Activated B cell treated with CpG ODN at 0.5 μM for 24 hours (primary cell): Measurements from ENCODE around the gene SH3RF3. TPM values are rescaled to one million over a fixed set of nuclear protein-coding genes. Genes with fewer than 3 reads are reported as not detected.

Experiments used
- ATAC-seq: fragments of 200-7000 bp; cut with Tn5 transposase; one replicate; pipeline ENCODE4 v1.10.0; 2021; ENCODE audit warnings: low read depth, mild to moderate bottlenecking, moderate library complexity
- CTCF ChIA-PET: fragments of 350-600 bp; sonication (Branson Sonifier 250); formaldehyde crosslinking; loops from one replicate; lab custom pipeline; 2021; ENCODE audit warnings: antibody characterized with exemption; lab: Charles Lee
- POLR2A ChIA-PET: fragments of 350-600 bp; sonication (Branson Sonifier 250); formaldehyde crosslinking; loops from one replicate; lab custom pipeline; 2021; ENCODE audit warnings: antibody characterized with exemption; lab: Charles Lee
- DNase-seq: peaks from one replicate; pipeline ENCODE4 v3.0.0; 2022
- H3K27ac Mint-ChIP-seq: one replicate; pipeline ENCODE4 v1.8.0; 2020; ENCODE audit warnings: mixed read lengths
- H3K27me3 Mint-ChIP-seq: one replicate; pipeline ENCODE4 v1.8.0; 2021; ENCODE audit warnings: mixed read lengths
- H3K36me3 Mint-ChIP-seq: one replicate; pipeline ENCODE4 v1.8.0; 2021; ENCODE audit warnings: low read depth, mixed read lengths
- H3K4me1 Mint-ChIP-seq: one replicate; pipeline ENCODE4 v1.8.0; 2021; ENCODE audit warnings: mixed read lengths
- H3K4me3 Mint-ChIP-seq: one replicate; pipeline ENCODE4 v1.8.0; 2020; ENCODE audit warnings: mild to moderate bottlenecking, mixed read lengths
- H3K9me3 Mint-ChIP-seq: one replicate; pipeline ENCODE4 v1.8.0; 2020; ENCODE audit warnings: mixed read lengths
- intact Hi-C: fragments of 100-400 bp; cut with micrococcal nuclease; formaldehyde crosslinking; loops from one replicate; pipeline ENCODE4 v1.15.1; 2024
- total RNA-seq: library from RNA; stranded (reverse); gene quantifications from 2 replicates; pipeline ENCODE4 v1.2.3, GENCODE V29; 2022
- TF ChIP-seq, protein P1 (sequence below): fragments of 200-600 bp; IDR thresholded peaks from one replicate; pipeline ENCODE4 v1.8.0; 2022; ENCODE audit warnings: antibody characterized with exemption, mild to moderate bottlenecking

Gene SH3RF3
- total RNA-seq, 1 donor from 2014 or later, result 0.09 TPM

DNA sequence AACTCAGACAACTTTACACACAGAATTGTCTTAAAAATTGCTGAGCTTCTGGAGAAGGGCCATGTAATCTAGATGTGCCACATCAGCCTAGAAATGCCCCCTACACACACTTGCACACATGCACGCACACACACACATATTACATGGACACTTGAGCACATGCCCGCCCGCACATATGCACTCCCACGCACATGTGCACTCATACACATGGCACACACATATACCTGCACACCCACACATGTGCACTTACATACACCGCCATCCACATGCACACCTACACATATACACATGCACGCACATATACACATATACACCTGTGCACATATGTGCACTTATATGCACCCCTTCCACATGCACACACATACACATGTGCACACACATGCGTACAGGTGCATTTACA lies 271.1 kb downstream of the SH3RF3 start:
- intact Hi-C loops, result no loop called here
- ChIA-PET CTCF (no interaction called here), POLR2A (no interaction called here)
- no peak for ATAC-seq
- Mint-ChIP-seq H3K27me3 (no peaks in the 10 kb centered on the region), H3K9me3 (no peaks in the 10 kb centered on the region), H3K4me1 (peaks cover 4% of the 10 kb centered on the region), H3K27ac (no peak overlapping the region), H3K4me3 (no peak overlapping the region), H3K36me3 (no peaks in the 10 kb centered on the region)
- TF ChIP-seq, protein P1, sequence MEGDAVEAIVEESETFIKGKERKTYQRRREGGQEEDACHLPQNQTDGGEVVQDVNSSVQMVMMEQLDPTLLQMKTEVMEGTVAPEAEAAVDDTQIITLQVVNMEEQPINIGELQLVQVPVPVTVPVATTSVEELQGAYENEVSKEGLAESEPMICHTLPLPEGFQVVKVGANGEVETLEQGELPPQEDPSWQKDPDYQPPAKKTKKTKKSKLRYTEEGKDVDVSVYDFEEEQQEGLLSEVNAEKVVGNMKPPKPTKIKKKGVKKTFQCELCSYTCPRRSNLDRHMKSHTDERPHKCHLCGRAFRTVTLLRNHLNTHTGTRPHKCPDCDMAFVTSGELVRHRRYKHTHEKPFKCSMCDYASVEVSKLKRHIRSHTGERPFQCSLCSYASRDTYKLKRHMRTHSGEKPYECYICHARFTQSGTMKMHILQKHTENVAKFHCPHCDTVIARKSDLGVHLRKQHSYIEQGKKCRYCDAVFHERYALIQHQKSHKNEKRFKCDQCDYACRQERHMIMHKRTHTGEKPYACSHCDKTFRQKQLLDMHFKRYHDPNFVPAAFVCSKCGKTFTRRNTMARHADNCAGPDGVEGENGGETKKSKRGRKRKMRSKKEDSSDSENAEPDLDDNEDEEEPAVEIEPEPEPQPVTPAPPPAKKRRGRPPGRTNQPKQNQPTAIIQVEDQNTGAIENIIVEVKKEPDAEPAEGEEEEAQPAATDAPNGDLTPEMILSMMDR, result no peak
- DNase-seq, result no peak

DNA sequence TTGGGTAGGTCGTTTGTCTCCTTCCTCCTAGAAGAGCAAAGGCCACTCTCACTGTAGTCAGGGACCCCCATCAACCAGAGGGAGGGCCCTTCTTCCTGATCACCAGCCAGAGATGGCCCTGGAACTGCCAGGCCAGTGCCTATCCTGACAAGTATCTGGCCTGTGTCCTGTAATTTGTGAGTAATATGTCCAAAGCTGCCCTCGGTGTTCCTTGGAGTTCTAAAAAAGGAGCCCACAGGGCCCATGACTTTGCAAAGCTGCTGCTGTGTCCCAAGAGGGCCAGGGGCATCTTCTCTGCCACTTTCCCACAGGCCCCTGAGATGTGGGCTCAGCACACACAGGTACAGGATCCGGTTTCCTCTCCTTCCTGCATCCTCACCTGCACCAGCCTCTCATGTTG lies 272.4 kb downstream of the SH3RF3 start:
- Mint-ChIP-seq H3K4me1 (peaks cover 4% of the 10 kb centered on the region), H3K4me3 (no peak overlapping the region), H3K36me3 (no peaks in the 10 kb centered on the region), H3K27me3 (no peaks in the 10 kb centered on the region), H3K9me3 (no peaks in the 10 kb centered on the region), H3K27ac (no peak overlapping the region)
- intact Hi-C loops, result no loop called here
- DNase-seq (no peak), ATAC-seq (no peak)
- POLR2A ChIA-PET, result no interaction called here
- CTCF ChIA-PET, result no interaction called here
- TF ChIP-seq, protein P1, result no peak

GRCh38 chr2:109402180-109402579 lies 273.2 kb downstream of the SH3RF3 start:
- Mint-ChIP-seq H3K9me3 (no peaks in the 10 kb centered on the region), H3K27me3 (no peaks in the 10 kb centered on the region), H3K27ac (no peak overlapping the region), H3K4me3 (no peak overlapping the region), H3K4me1 (peaks cover 4% of the 10 kb centered on the region), H3K36me3 (no peaks in the 10 kb centered on the region)
- TF ChIP-seq, protein P1, result no peak
- no peak for DNase-seq
- intact Hi-C loops, result no loop called here
- ChIA-PET POLR2A (no interaction called here), CTCF (no interaction called here)
- ATAC-seq, result no peak

DNA sequence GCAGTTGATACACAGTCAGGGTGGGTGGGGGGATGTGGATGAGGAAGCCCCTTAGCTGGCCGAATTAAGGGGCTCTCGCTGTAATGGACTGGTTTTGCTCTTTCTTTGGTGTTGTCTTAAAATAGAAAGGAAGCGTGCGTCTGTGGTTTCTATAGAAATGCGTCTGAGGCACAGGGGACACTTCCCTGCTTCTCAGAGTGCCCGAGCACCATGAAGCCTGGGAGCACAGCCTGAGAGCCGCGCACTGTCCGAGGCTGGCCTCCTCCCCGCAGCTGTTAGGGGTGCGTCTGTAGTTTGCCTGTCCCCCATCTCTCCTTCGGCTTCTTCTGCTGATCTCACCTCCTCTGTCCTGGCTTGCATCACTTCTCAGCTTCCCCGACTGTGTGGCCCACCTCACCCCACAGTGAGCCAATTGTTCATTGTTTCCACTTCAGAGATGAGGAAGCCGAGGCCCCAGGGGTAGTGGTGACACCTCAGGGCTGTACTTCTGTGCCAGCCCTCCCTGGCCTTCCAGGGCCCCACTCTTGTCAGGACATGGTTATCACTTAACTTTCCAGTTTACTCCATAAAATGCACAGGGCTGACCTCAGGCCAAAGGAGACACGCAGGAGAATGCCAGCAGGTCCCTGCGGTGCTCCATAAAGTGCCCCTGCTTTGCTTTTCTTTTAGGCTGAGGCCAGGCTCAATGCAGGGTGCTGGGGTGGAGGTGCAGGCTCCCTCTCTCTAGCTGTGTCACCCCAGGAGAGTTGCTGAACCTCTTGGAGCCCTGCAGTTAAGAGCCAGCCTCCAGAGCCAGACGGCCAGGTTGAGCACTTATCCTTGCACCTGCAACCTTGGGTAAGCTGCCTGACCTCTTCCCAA lies 274.2 kb downstream of the SH3RF3 start:
- H3K4me1 Mint-ChIP-seq, result peaks cover 4% of the 10 kb centered on the region

GRCh38 chr2:109403841-109404201 lies 274.8 kb downstream of the SH3RF3 start:
- no peaks in the 10 kb centered on the region for H3K36me3 Mint-ChIP-seq
- H3K4me3 Mint-ChIP-seq, result no peak overlapping the region
- no peaks in the 10 kb centered on the region for H3K9me3 Mint-ChIP-seq
- TF ChIP-seq, protein P1, result no peak
- POLR2A ChIA-PET, result no interaction called here
- peaks cover 4% of the 10 kb centered on the region for H3K4me1 Mint-ChIP-seq
- DNase-seq, result no peak
- H3K27me3 Mint-ChIP-seq, result no peaks in the 10 kb centered on the region
- no peak overlapping the region for H3K27ac Mint-ChIP-seq
- ATAC-seq, result no peak
- intact Hi-C loops, result no loop called here
- CTCF ChIA-PET, result no interaction called here

More for the DNA sequence above, 274.2 kb downstream of the SH3RF3 start:
- ATAC-seq, result no peak
- POLR2A ChIA-PET, result no interaction called here
- CTCF ChIA-PET, result no interaction called here
- no peak overlapping the region for H3K4me3 Mint-ChIP-seq
- no peaks in the 10 kb centered on the region for H3K9me3 Mint-ChIP-seq
- TF ChIP-seq, protein P1, result no peak
- intact Hi-C loops, result no loop called here
- DNase-seq, result no peak
- H3K27me3 Mint-ChIP-seq, result no peaks in the 10 kb centered on the region
- H3K27ac Mint-ChIP-seq, result no peak overlapping the region
- H3K36me3 Mint-ChIP-seq, result no peaks in the 10 kb centered on the region
